GM23248 (cell line): ENCODE results near the gene PNPLA2.

Source experiments
- EZH2 ChIP-seq: fragments of 200-600 bp; sonication (generic); IDR thresholded peaks from 2 replicates; pipeline ENCODE4 v1.6.1; 2018; ENCODE audit warnings: antibody characterized with exemption, mild to moderate bottlenecking; ENCODE audit not compliant: insufficient read depth, poor library complexity, severe bottlenecking
- EZH2phosphoT487 ChIP-seq: fragments of 200-600 bp; sonication (generic); IDR thresholded peaks from 2 replicates; pipeline ENCODE4 v1.6.1; 2018; ENCODE audit warnings: antibody characterized with exemption, moderate library complexity, mild to moderate bottlenecking, low read depth; ENCODE audit not compliant: insufficient read depth

GRCh38 chr11:865462-866430 is 47.0 kb downstream of the PNPLA2 start:
- TF ChIP-seq EZH2phosphoT487 (no peak), EZH2 (no peak)
